ENCODE results near the gene CTNNAL1. TPM values are rescaled to one million over a fixed set of nuclear protein-coding genes. Genes with fewer than 3 reads are reported as not detected.

The CTNNAL1 gene
- total RNA-seq, 1 experiment from 2014 or later: 85.6 TPM

DNA sequence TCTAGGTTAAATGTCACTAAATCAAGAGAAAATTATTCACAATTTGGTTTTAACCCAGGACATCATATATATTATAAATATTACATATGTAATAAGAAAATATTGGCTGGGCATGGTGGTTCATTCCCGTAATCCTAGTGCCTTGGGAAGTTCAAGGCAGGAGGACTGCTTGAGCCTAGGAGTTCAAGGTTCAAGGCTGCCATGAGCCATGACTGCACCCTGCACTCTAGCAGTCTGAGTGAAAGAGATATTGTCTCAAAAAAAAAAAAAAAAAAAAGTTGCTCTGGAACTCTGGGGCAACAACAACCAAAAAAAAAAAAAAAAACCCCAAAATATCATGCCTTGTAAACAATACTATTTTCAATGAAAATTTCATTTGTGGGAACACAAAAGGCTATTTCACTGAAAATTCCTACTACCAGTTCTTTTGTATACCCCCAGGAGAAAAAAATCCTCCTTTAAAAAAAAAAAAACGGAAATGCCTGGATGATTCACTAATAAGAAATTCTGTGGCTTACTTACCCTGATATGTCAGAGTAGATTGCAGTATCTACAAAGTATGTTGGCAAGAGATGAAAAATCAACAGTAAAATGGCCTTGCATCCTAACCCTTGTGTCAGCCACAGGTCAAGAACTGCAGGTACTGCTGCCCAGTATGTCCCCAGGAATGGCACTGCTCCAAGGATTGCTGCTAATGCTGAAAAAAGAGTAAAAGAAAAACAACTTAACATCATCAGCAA is 22.6 kb upstream of the CTNNAL1 start:
- CTCF ChIA-PET: interaction anchor here (0.6 to 1.1 kb wide), 2 partner anchors 12 to 33 kb away, joined by 3 to 5 read pairs; no protein-coding TSS in a partner anchor

DNA sequence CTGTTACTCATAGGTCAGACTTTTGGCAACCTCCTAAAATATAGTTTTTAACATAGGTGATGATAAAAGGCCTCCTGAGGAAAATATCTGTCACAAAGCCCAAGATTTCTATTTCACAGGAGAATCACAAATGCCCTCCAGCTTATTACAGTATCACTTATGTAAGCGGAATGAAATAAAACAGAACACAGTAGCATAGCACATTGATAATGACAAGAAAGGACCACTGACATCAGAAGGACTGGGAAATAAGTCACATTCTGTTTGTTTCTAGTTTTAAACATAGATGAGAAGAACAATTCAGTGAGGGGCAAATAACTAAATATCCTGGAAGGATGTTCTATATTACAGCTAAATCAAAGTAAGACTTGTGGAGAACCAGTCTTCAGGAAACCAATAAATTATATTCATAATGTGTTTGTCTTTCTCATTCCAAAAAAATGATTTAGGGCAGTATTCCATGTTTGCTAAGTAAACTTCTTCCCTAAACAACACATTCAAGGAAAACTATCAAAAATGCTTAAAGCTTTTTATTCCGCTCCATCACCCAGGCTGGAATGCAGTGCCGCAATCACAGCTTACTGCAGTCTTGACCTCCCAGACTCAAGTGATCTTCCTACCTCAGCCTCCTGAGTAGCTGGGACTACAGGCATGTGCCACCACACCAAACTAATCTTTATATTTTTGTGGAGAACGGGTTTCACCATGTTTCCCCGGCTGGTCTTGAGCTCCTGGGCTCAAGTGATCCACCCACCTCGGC is 20.8 kb upstream of the CTNNAL1 start:
- intact Hi-C loops (cut with micrococcal nuclease): no loop called here
- no peak overlapping the region for H3K27ac Mint-ChIP-seq (ENCODE audit: low read depth, unreplicated experiment)
- no peaks in the 10 kb centered on the region for H3K27me3 Mint-ChIP-seq (ENCODE audit: insufficient read depth, unreplicated experiment)
- no TSS peak for BruUV-seq (replicated peaks)
- peaks cover 38% of the 10 kb centered on the region for H3K4me1 Mint-ChIP-seq (ENCODE audit: insufficient read depth, unreplicated experiment)
- POLR2A ChIA-PET: interaction anchor here (0.5 to 1.3 kb wide), 3 partner anchors 12 to 451 kb away, joined by 3 to 4 read pairs (median 3); no protein-coding TSS in a partner anchor
- H3K4me3 Mint-ChIP-seq (ENCODE audit: unreplicated experiment): no peak overlapping the region
- peaks cover 64% of the 10 kb centered on the region for H3K36me3 Mint-ChIP-seq (ENCODE audit: insufficient read depth, unreplicated experiment)
- TF ChIP-seq, protein P1, sequence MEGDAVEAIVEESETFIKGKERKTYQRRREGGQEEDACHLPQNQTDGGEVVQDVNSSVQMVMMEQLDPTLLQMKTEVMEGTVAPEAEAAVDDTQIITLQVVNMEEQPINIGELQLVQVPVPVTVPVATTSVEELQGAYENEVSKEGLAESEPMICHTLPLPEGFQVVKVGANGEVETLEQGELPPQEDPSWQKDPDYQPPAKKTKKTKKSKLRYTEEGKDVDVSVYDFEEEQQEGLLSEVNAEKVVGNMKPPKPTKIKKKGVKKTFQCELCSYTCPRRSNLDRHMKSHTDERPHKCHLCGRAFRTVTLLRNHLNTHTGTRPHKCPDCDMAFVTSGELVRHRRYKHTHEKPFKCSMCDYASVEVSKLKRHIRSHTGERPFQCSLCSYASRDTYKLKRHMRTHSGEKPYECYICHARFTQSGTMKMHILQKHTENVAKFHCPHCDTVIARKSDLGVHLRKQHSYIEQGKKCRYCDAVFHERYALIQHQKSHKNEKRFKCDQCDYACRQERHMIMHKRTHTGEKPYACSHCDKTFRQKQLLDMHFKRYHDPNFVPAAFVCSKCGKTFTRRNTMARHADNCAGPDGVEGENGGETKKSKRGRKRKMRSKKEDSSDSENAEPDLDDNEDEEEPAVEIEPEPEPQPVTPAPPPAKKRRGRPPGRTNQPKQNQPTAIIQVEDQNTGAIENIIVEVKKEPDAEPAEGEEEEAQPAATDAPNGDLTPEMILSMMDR (IDR thresholded peaks at IDR 0.05; ENCODE audit: unreplicated experiment): no peak
- CTCF ChIA-PET: interaction anchor here (1.5 kb wide), 2 partner anchors 145 to 283 kb away, joined by 3 to 4 read pairs; no protein-coding TSS in a partner anchor
- DNase-seq (ENCODE audit: unreplicated experiment): no peak
- no peaks in the 10 kb centered on the region for H3K9me3 Mint-ChIP-seq (ENCODE audit: unreplicated experiment)

More for the DNA sequence above, 22.6 kb upstream of the CTNNAL1 start:
- TF ChIP-seq, protein P1 (IDR thresholded peaks at IDR 0.05; ENCODE audit: unreplicated experiment): no peak
- H3K9me3 Mint-ChIP-seq (ENCODE audit: unreplicated experiment): no peaks in the 10 kb centered on the region
- no peak overlapping the region for H3K4me3 Mint-ChIP-seq (ENCODE audit: unreplicated experiment)
- peak overlapping the region; percentile 78 for H3K27ac Mint-ChIP-seq (ENCODE audit: low read depth, unreplicated experiment)
- H3K36me3 Mint-ChIP-seq (ENCODE audit: insufficient read depth, unreplicated experiment): peaks cover 65% of the 10 kb centered on the region
- peaks cover 45% of the 10 kb centered on the region for H3K4me1 Mint-ChIP-seq (ENCODE audit: insufficient read depth, unreplicated experiment)
- DNase-seq (ENCODE audit: unreplicated experiment): peak; percentile 69
- intact Hi-C loops (cut with micrococcal nuclease): no loop called here
- POLR2A ChIA-PET: interaction anchor here (0.7 to 1.0 kb wide), 4 partner anchors 23 to 280 kb away, joined by 3 to 4 read pairs (median 3); no protein-coding TSS in a partner anchor
- no TSS peak for BruUV-seq (replicated peaks)
- no peaks in the 10 kb centered on the region for H3K27me3 Mint-ChIP-seq (ENCODE audit: insufficient read depth, unreplicated experiment)

DNA sequence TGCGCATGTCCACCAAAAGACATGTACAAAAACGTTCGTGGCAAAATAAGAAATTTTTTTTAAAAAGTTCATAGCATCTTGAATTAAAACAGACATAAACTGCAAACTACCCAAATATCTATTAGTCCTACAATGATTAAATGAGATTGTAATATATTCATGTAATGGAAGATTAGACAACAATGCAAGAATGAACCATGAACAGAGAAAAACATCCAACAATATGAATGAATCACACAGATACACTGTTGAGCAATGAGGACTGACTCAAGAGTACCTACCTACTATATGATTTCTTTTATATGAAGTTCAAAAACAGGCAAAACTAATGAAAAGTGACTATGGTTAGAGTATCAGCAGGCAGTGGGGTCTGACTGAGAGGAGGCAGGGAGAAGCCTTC is 17.9 kb upstream of the CTNNAL1 start:
- peak; percentile 62 for DNase-seq (ENCODE audit: unreplicated experiment)
- Mint-ChIP-seq H3K9me3 (ENCODE audit: unreplicated experiment) (no peaks in the 10 kb centered on the region), H3K27me3 (ENCODE audit: insufficient read depth, unreplicated experiment) (no peaks in the 10 kb centered on the region), H3K4me1 (ENCODE audit: insufficient read depth, unreplicated experiment) (peaks cover 14% of the 10 kb centered on the region), H3K27ac (ENCODE audit: low read depth, unreplicated experiment) (no peak overlapping the region), H3K36me3 (ENCODE audit: insufficient read depth, unreplicated experiment) (peaks cover 59% of the 10 kb centered on the region), H3K4me3 (ENCODE audit: unreplicated experiment) (no peak overlapping the region)
- ChIA-PET CTCF (no interaction called here), POLR2A (interaction anchor here (0.5 kb wide), 2 partner anchors 68 to 293 kb away, joined by 3 to 4 read pairs; no protein-coding TSS in a partner anchor)
- TF ChIP-seq, protein P1 (IDR thresholded peaks at IDR 0.05; ENCODE audit: unreplicated experiment): no peak
- intact Hi-C loops (cut with micrococcal nuclease): loop anchor here (2.0 kb wide), 1 partner anchor 18 kb away; the partner anchor contains the start of gene CTNNAL1
- BruUV-seq (replicated peaks): no TSS peak

DNA sequence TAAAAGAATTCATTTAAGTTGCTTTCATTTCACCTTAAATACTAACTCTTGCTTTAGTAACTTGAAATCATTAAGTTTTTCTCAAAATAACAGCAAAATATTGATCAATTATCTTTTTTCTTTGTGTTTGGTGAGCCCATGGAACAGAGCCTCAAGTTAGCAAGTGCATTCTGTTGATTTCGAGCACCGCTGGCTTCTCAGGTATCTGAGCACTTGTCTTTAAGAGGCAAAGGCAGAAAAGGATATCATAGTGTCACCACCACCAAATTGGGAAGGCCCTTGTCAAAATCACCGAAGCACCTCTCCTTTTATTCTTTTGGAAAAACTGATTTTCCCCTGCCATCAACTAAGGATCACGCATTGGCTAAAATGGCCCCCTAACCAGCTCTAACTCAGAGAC is 17.1 kb upstream of the CTNNAL1 start:
- peaks cover 56% of the 10 kb centered on the region for H3K36me3 Mint-ChIP-seq (ENCODE audit: insufficient read depth, unreplicated experiment)
- no peak overlapping the region for H3K27ac Mint-ChIP-seq (ENCODE audit: low read depth, unreplicated experiment)
- CTCF ChIA-PET: interaction anchor here (0.6 kb wide), 1 partner anchor 273 kb away, joined by 5 read pairs; no protein-coding TSS in a partner anchor
- TF ChIP-seq, protein P1 (IDR thresholded peaks at IDR 0.05; ENCODE audit: unreplicated experiment): no peak
- peaks cover 10% of the 10 kb centered on the region for H3K4me1 Mint-ChIP-seq (ENCODE audit: insufficient read depth, unreplicated experiment)
- H3K9me3 Mint-ChIP-seq (ENCODE audit: unreplicated experiment): no peaks in the 10 kb centered on the region
- BruUV-seq (replicated peaks): no TSS peak
- no peak overlapping the region for H3K4me3 Mint-ChIP-seq (ENCODE audit: unreplicated experiment)
- no peak for DNase-seq (ENCODE audit: unreplicated experiment)
- intact Hi-C loops (cut with micrococcal nuclease): loop anchor here (2.0 kb wide), 1 partner anchor 18 kb away; the partner anchor contains the start of gene CTNNAL1
- no peaks in the 10 kb centered on the region for H3K27me3 Mint-ChIP-seq (ENCODE audit: insufficient read depth, unreplicated experiment)
- POLR2A ChIA-PET: interaction anchor here (0.5 kb wide), 2 partner anchors 67 to 292 kb away, joined by 3 to 4 read pairs; no protein-coding TSS in a partner anchor
